OCI-LY3 (cell line): ENCODE results near the gene CYP4F11.

Experiments
- H2AFZ ChIP-seq: fragments of 200-600, 300-600 bp; shearing (Covaris generic); 2 replicates; pipeline ENCODE4 v1.6.0; 2014; ENCODE audit warnings: antibody characterized with exemption, low read depth, low read length
- H3K27ac ChIP-seq: fragments of 200-600, 300-600 bp; sonication (generic); 2 replicates; pipeline ENCODE4 v1.5.1; 2014; ENCODE audit warnings: mild to moderate bottlenecking, low read length, moderate library complexity, mixed read lengths
- H3K27me3 ChIP-seq: fragments of 200-600, 300-600 bp; sonication (generic); 2 replicates; pipeline ENCODE4 v1.6.1; 2014; ENCODE audit warnings: low read depth, low read length, mixed read lengths
- H3K36me3 ChIP-seq: fragments of 200-600, 300-600 bp; sonication (generic); replicated peaks from 2 replicates; pipeline ENCODE3; 2014; ENCODE audit warnings: low read depth, low read length, mixed read lengths
- H3K4me1 ChIP-seq: fragments of 300-600, 200-600 bp; sonication (generic); 2 replicates; pipeline ENCODE4 v1.6.1; 2014; ENCODE audit warnings: low read length, mixed read lengths
- H3K4me2 ChIP-seq: fragments of 200-600, 300-600 bp; sonication (generic); 2 replicates; pipeline ENCODE4 v1.6.1; 2014; ENCODE audit warnings: low read length, mixed read lengths
- H3K4me3 ChIP-seq: fragments of 300-600, 200-600 bp; sonication (generic); 2 replicates; pipeline ENCODE4 v1.5.1; 2014; ENCODE audit warnings: antibody characterized with exemption, mild to moderate bottlenecking, low read length, moderate library complexity
- H3K79me2 ChIP-seq: fragments of 300-600, 200-600 bp; shearing (Covaris generic); 2 replicates; pipeline ENCODE4 v1.6.1; 2014; ENCODE audit warnings: mild to moderate bottlenecking, low read length, mixed read lengths
- H3K9ac ChIP-seq: fragments of 300-600, 200-600 bp; shearing (Covaris generic); 2 replicates; pipeline ENCODE4 v1.6.0; 2014; ENCODE audit warnings: mild to moderate bottlenecking, low read length, moderate library complexity
- H3K9me3 ChIP-seq: fragments of 200-600, 300-600 bp; shearing (Covaris generic); 2 replicates; pipeline ENCODE4 v1.6.1; 2014; ENCODE audit warnings: low read length, mixed read lengths; ENCODE audit not compliant: insufficient read depth
- H4K20me1 ChIP-seq: fragments of 200-600, 300-600 bp; sonication (generic); 2 replicates; pipeline ENCODE4 v1.6.1; 2016; ENCODE audit warnings: low read length, mixed read lengths; ENCODE audit not compliant: insufficient read depth
- CTCF ChIP-seq: fragments of 200-600, 300-600 bp; sonication (generic); IDR thresholded peaks from 2 replicates; pipeline ENCODE4 v1.5.1; 2014; ENCODE audit warnings: antibody characterized with exemption, low read length, low read depth
- EZH2phosphoT487 ChIP-seq: fragments of 200-600 bp; shearing (Covaris generic); IDR thresholded peaks from 2 replicates; pipeline ENCODE4 v1.6.1; 2018; ENCODE audit warnings: antibody characterized with exemption, mixed run types, low read depth

The CYP4F11 gene

GRCh38 chr19:15863272-15863671 is 71.1 kb downstream of the CYP4F11 start:
- H3K27ac ChIP-seq: no peak overlapping the region
- TF ChIP-seq CTCF: no peak
- TF ChIP-seq EZH2phosphoT487: no peak
- H3K36me3 ChIP-seq: no peaks in the 10 kb centered on the region
- H4K20me1 ChIP-seq: no peaks in the 10 kb centered on the region
- H3K9ac ChIP-seq: no peak overlapping the region
- no peaks in the 10 kb centered on the region for H3K9me3 ChIP-seq
- no peaks in the 10 kb centered on the region for H3K4me1 ChIP-seq
- no peak overlapping the region for H3K4me2 ChIP-seq
- H3K79me2 ChIP-seq: no peaks in the 10 kb centered on the region
- H2AFZ ChIP-seq: no peak overlapping the region
- no peak overlapping the region for H3K4me3 ChIP-seq
- no peaks in the 10 kb centered on the region for H3K27me3 ChIP-seq

DNA sequence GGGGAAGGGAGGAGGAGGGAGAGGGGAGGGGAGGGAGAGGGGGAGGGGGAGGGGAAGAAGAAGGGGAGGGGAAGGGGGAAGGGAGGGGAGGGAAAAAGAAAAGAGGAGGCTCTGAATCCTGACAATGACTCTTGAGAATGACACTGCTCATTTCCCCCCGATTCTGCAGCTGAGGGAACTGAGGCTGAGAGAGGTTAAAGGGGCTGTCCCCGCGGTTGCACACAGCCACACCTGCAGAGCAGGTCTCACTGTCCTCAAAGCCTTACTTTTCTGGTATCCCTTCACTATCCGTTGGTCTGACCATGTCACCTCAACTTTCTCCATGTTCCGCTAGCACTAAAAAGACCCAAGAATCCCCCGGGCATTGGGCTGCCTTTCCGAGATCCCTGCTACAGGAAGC is 71.9 kb downstream of the CYP4F11 start:
- no peaks in the 10 kb centered on the region for H3K9me3 ChIP-seq
- TF ChIP-seq CTCF: no peak
- no peak for TF ChIP-seq EZH2phosphoT487
- H3K27ac ChIP-seq: no peak overlapping the region
- no peaks in the 10 kb centered on the region for H4K20me1 ChIP-seq
- H3K4me2 ChIP-seq: no peak overlapping the region
- H3K36me3 ChIP-seq: no peaks in the 10 kb centered on the region
- no peak overlapping the region for H2AFZ ChIP-seq
- no peaks in the 10 kb centered on the region for H3K4me1 ChIP-seq
- no peaks in the 10 kb centered on the region for H3K27me3 ChIP-seq
- H3K4me3 ChIP-seq: no peak overlapping the region
- no peak overlapping the region for H3K9ac ChIP-seq
- H3K79me2 ChIP-seq: no peaks in the 10 kb centered on the region
